BJ (cell line): ENCODE results near the gene SH3BGR. TPM values are rescaled to one million over a fixed set of nuclear protein-coding genes. Genes with fewer than 3 reads are reported as not detected.

Experiments
- CTCF ChIA-PET: fragments of 350-600 bp; formaldehyde crosslinking; extraction: SDS; loops from one replicate; lab custom pipeline; 2021; ENCODE audit warnings: antibody characterized with exemption, inconsistent platforms; lab: Yijun Ruan, JAX
- POLR2A ChIA-PET: fragments of 300-600 bp; sonication (Branson Sonifier 250); formaldehyde crosslinking; extraction: SDS; loops from one replicate; lab custom pipeline; 2021; ENCODE audit warnings: antibody characterized with exemption; lab: Charles Lee
- DNase-seq: peaks from one replicate; pipeline ENCODE4 v3.0.0-alpha.2; 2011; ENCODE audit warnings: low read depth
- H3K27me3 ChIP-seq: 2 replicates; pipeline ENCODE4 v1.6.0; 2011; ENCODE audit warnings: low read length; ENCODE audit not compliant: control insufficient read depth, insufficient read depth
- H3K36me3 ChIP-seq: 2 replicates; pipeline ENCODE4 v1.5.1; 2011; ENCODE audit warnings: low read length; ENCODE audit not compliant: control insufficient read depth, insufficient read depth
- H3K4me3 ChIP-seq: 2 replicates; pipeline ENCODE4 v1.5.1; 2011; ENCODE audit warnings: low read depth, mild to moderate bottlenecking, control low read depth, low read length
- CTCF ChIP-seq: IDR thresholded peaks from 2 replicates; pipeline ENCODE4 v1.5.1; 2011; ENCODE audit warnings: low read depth, mild to moderate bottlenecking, control low read depth, inconsistent platforms, low read length, moderate library complexity; ENCODE audit not compliant: insufficient read depth
- polyA plus RNA-seq: library from polyadenylated mRNA; depleted of rRNA; stranded (reverse); fragments of >200 nt; gene quantifications from 2 replicates; pipeline ENCODE4 v1.2.3, GENCODE V29; 2011

SH3BGR gene
- polyA plus RNA-seq, 1 experiment: 0.23 TPM

GRCh38 chr21:39511102-39511501 lies 59.3 kb downstream of the SH3BGR start:
- DNase-seq: no peak
- Histone ChIP-seq H3K4me3 (no peak overlapping the region), H3K36me3 (no peaks in the 10 kb centered on the region), H3K27me3 (no peaks in the 10 kb centered on the region)
- ChIA-PET POLR2A (no interaction called here), CTCF (interaction anchor here (10.4 kb wide), 1 partner anchor 201 kb away, joined by 280 read pairs; no protein-coding TSS in a partner anchor)
- TF ChIP-seq CTCF: no peak

- no peaks in the 10 kb centered on the region for H3K36me3 ChIP-seq
- DNase-seq: no peak
- TF ChIP-seq CTCF: no peak
- no peak overlapping the region for H3K4me3 ChIP-seq
- CTCF ChIA-PET: interaction anchor here (0.5 to 10.4 kb wide), 3 partner anchors 8 to 198 kb away, joined by 3 to 280 read pairs (median 3); no protein-coding TSS in a partner anchor
- no peaks in the 10 kb centered on the region for H3K27me3 ChIP-seq
- POLR2A ChIA-PET: no interaction called here
Measured at GRCh38 chr21:39513735-39514134, 62.0 kb downstream of the SH3BGR start.

GRCh38 chr21:39515684-39516472 lies 64.1 kb downstream of the SH3BGR start:
- ChIA-PET POLR2A (no interaction called here), CTCF (interaction anchor here (1.3 to 10.4 kb wide), 2 partner anchors 8 to 196 kb away, joined by 3 to 280 read pairs; no protein-coding TSS in a partner anchor)
- TF ChIP-seq CTCF: no peak
- Histone ChIP-seq H3K27me3 (no peaks in the 10 kb centered on the region), H3K36me3 (no peaks in the 10 kb centered on the region), H3K4me3 (no peak overlapping the region)
- no peak for DNase-seq

GRCh38 chr21:39518055-39518846 lies 66.5 kb downstream of the SH3BGR start:
- no peak for DNase-seq
- ChIA-PET CTCF (interaction anchor here (0.7 to 10.4 kb wide), 32 partner anchors 8 to 230 kb away, joined by 3 to 280 read pairs (median 4); no protein-coding TSS in a partner anchor), POLR2A (no interaction called here)
- TF ChIP-seq CTCF: peak; percentile 76
- Histone ChIP-seq H3K4me3 (no peak overlapping the region), H3K27me3 (no peaks in the 10 kb centered on the region), H3K36me3 (no peaks in the 10 kb centered on the region)

- DNase-seq: no peak
- TF ChIP-seq CTCF: no peak
- CTCF ChIA-PET: interaction anchor here (0.7 to 10.4 kb wide), 29 partner anchors 9 to 230 kb away, joined by 3 to 280 read pairs (median 4); no protein-coding TSS in a partner anchor
- no peak overlapping the region for H3K4me3 ChIP-seq
- no peaks in the 10 kb centered on the region for H3K36me3 ChIP-seq
- POLR2A ChIA-PET: no interaction called here
- no peaks in the 10 kb centered on the region for H3K27me3 ChIP-seq
Measured at GRCh38 chr21:39518847-39519210, 67.1 kb downstream of the SH3BGR start.
